ENCODE measurements around the gene LGALSL.

The LGALSL gene

DNA sequence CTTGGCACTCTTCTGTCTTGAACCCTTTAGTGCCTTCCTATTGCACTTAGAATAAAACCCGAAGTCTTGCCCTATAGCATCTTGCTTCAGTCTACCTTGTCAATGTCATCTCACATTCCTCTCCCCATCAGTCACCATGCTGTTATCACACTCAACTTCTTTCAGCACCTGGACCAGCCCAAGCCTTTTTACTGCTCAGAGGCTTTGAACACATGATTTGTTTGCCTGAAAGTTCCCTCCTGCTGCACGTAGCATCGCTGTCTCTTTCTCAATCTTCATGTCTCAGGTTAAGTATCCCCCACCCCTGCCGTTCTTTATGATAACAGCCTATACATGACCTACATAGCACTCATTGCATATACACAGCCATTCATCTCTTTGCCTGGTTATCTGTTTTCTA is 41.3 kb upstream of the LGALSL start:
- Histone ChIP-seq H3K4me3 (ENCODE audit: low read depth, low read length) (no peak overlapping the region), H3K9me3 (no peaks in the 10 kb centered on the region), H3K27me3 (no peaks in the 10 kb centered on the region), H3K36me3 (no peaks in the 10 kb centered on the region), H3K4me1 (no peaks in the 10 kb centered on the region)
- TF ChIP-seq, protein P1, sequence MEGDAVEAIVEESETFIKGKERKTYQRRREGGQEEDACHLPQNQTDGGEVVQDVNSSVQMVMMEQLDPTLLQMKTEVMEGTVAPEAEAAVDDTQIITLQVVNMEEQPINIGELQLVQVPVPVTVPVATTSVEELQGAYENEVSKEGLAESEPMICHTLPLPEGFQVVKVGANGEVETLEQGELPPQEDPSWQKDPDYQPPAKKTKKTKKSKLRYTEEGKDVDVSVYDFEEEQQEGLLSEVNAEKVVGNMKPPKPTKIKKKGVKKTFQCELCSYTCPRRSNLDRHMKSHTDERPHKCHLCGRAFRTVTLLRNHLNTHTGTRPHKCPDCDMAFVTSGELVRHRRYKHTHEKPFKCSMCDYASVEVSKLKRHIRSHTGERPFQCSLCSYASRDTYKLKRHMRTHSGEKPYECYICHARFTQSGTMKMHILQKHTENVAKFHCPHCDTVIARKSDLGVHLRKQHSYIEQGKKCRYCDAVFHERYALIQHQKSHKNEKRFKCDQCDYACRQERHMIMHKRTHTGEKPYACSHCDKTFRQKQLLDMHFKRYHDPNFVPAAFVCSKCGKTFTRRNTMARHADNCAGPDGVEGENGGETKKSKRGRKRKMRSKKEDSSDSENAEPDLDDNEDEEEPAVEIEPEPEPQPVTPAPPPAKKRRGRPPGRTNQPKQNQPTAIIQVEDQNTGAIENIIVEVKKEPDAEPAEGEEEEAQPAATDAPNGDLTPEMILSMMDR (IDR thresholded peaks at IDR 0.05; ENCODE audit: low read depth, low read length) = no peak
- no peak for DNase-seq

DNA sequence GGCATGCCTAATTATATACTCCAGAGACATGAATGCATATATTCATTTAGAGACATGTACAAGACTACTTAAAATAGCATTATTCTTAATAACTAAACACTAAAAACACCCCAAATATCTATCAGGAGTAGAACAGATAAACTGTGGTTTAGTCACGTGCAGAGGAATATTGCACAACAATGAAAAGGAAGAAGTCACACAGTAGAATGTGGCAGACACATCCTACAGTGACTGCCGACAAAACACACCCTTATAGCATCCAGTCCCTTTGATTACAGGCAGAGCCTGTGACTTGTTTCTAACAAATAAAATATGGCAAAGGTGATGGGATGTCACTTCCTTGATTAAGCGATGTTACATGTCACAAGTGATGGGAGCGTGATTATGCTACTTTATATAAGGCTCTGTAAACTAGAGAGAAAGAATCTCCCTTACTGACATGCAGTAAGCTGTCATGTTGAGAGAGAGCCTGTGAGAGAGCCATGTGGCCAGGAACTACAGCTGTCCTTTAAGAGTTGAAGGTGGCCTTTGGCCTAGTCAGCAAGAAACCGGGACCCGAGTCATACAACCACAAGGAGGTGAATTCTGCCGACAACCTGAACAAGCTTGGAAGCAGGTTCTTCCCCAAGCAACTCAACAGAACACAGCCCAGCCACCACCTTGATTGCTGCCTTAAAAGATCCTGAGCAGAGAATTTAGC is 39.1 kb upstream of the LGALSL start:
- Histone ChIP-seq H3K4me1 (no peaks in the 10 kb centered on the region), H3K9me3 (no peaks in the 10 kb centered on the region), H3K4me3 (ENCODE audit: low read depth, low read length) (no peak overlapping the region), H3K27me3 (no peaks in the 10 kb centered on the region), H3K36me3 (no peaks in the 10 kb centered on the region)
- TF ChIP-seq, protein P1 (IDR thresholded peaks at IDR 0.05; ENCODE audit: low read depth, low read length) = no peak
- no peak for DNase-seq

DNA sequence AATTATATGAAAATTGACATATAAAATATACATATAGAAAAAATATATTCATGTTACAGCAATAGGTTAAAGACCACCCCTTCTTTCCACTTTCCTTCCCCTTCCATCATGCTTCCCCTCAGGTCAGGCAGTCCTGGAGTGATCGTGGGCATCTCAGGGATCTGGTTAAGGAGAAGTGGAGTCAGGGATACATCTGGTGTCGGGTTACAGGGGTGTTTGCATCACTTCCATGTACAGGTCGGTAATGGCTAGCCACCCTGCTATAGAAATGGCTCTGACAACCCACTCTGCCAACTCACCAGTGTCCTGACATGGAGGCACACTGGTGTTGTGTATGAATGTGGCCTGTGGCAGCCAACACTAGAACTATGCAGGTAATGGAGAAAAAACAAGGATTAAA is 36.3 kb upstream of the LGALSL start:
- TF ChIP-seq, protein P1 (IDR thresholded peaks at IDR 0.05; ENCODE audit: low read depth, low read length) = no peak
- Histone ChIP-seq H3K9me3 (no peaks in the 10 kb centered on the region), H3K36me3 (no peaks in the 10 kb centered on the region), H3K4me1 (no peaks in the 10 kb centered on the region), H3K4me3 (ENCODE audit: low read depth, low read length) (no peak overlapping the region), H3K27me3 (no peaks in the 10 kb centered on the region)
- DNase-seq = no peak

DNA sequence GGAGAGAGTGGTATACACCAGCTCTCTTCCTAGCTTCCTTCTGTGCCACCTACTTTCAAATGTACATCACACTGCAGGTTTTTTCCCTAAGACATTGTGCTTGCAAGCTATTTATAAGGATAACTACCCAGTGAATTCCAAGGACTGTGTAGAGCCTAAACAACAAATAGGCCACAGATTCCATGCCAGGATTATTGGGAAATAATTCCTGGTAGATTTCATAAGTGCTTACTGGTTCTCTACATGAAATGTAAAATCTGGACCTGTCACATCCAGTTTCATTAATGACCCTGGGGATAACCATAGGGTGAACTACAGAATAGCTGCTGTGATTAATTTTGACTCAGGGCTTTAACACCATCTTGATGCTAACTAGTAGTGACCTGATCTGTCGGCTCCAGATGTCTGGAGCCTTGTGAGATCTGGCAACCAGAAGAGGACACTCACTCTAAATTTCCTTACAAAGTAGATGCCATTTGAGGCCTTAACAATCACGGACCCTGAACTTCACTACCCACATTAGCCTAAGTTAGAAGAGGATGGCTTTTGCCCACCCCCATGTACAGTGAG is 34.3 kb upstream of the LGALSL start:
- no peak for DNase-seq
- no peak overlapping the region for H3K4me3 ChIP-seq (ENCODE audit: low read depth, low read length)

DNA sequence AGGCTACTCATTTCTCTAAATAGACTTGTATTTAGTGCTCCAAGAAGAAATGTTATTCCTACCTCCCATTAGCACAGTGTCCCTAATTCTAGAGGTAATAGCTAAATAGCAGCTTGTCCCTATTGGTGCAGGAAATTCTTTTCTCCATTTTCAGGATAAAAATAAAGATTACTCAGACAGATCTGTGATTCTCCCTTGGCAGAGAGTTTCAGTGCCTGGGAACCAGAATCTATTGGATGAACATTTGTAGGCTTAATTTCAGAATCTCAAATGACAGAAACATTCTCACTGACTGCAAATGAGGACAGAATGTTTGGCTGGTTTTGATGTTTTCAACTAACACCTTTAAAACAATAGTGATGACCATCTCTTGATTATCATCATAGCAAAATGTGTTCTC is 33.3 kb upstream of the LGALSL start:
- TF ChIP-seq, protein P1 (IDR thresholded peaks at IDR 0.05; ENCODE audit: low read depth, low read length) = no peak
- Histone ChIP-seq H3K9me3 (no peaks in the 10 kb centered on the region), H3K4me1 (no peaks in the 10 kb centered on the region), H3K27me3 (no peaks in the 10 kb centered on the region), H3K4me3 (ENCODE audit: low read depth, low read length) (no peak overlapping the region), H3K36me3 (no peaks in the 10 kb centered on the region)
- DNase-seq = no peak

More for the DNA sequence above, 34.3 kb upstream of the LGALSL start:
- H3K27me3 ChIP-seq = no peaks in the 10 kb centered on the region
- TF ChIP-seq, protein P1 (IDR thresholded peaks at IDR 0.05; ENCODE audit: low read depth, low read length) = no peak
- H3K36me3 ChIP-seq = no peaks in the 10 kb centered on the region
- H3K9me3 ChIP-seq = no peaks in the 10 kb centered on the region
- no peaks in the 10 kb centered on the region for H3K4me1 ChIP-seq

DNA sequence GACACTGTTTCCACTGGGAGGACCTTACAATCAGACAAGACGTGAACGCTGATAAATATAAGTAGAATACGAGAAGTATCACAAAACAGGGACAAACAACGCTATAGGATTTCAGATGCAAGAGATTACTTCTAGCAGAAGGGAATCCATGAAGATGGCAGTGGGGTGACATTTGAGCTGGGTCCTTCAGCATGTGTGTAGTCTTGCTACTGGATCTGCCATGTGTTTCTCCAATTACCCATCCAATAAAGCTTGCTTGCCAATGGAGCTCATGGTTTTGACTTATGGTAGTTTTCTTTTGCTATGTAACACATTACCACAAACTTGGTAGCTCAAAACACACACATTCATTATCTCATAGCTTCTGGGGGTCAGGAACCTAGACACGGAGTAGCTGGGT is 32.8 kb upstream of the LGALSL start:
- no peak for DNase-seq
- Histone ChIP-seq H3K4me1 (no peaks in the 10 kb centered on the region), H3K36me3 (no peaks in the 10 kb centered on the region)

More for the DNA sequence above, 32.8 kb upstream of the LGALSL start:
- no peaks in the 10 kb centered on the region for H3K27me3 ChIP-seq
- TF ChIP-seq, protein P1 (IDR thresholded peaks at IDR 0.05; ENCODE audit: low read depth, low read length) = no peak
- H3K9me3 ChIP-seq = no peaks in the 10 kb centered on the region
- no peak overlapping the region for H3K4me3 ChIP-seq (ENCODE audit: low read depth, low read length)
